ENCODE data around the gene SLC30A5.
"Not testable (repeated sequence)": the region's sequence is repeated elsewhere in the genome, so short reads cannot be mapped to it uniquely, and the experiment has no call there.

The SLC30A5 gene

DNA sequence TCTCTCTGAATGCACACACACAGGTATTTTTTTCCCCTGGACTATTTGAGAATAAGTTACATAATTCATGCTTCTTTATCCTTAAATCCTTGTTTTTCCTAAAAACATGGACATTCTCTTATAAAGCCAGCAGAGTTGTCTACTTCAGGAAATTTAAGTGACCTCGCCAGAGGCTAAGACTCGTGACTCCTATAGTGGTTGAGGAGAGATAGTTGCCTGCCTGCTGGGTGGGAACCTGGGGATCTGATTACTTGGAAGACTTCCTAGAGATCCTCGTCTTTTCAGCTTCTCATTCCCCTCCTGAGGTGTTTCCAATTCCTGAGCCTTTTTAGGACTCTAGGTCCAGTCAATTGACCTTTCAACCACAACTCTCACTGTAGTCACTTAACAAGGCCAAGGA, 5.5 kb downstream of the SLC30A5 start:
- H3K27me3 ChIP-seq (ENCODE audit: insufficient read depth, low read length, poor library complexity, severe bottlenecking), result no peaks in the 10 kb centered on the region
- TF ChIP-seq CTCF (conservative IDR thresholded peaks at IDR 0.05; ENCODE audit: low read length), result no peak
- no peak for TF ChIP-seq EZH2phosphoT487 (IDR thresholded peaks at IDR 0.05; ENCODE audit: borderline replicate concordance)
- peaks cover 44% of the 10 kb centered on the region for H3K79me2 ChIP-seq (ENCODE audit: insufficient read depth, low read length)
- H3K4me3 ChIP-seq (ENCODE audit: low read length, poor library complexity, severe bottlenecking), result no peak overlapping the region
- no peak overlapping the region for H3K9ac ChIP-seq (ENCODE audit: low read depth, low read length, poor library complexity, severe bottlenecking)
- no peaks in the 10 kb centered on the region for H3F3A ChIP-seq (ENCODE audit: low read depth)
- H3K9me3 ChIP-seq (ENCODE audit: insufficient read depth, low read depth, low read length), result no peaks in the 10 kb centered on the region
- H4K20me1 ChIP-seq (ENCODE audit: insufficient read depth, low read length, poor library complexity, severe bottlenecking), result peaks cover 15% of the 10 kb centered on the region
- peak overlapping the region; percentile 41 for H3K4me2 ChIP-seq (ENCODE audit: low read depth, low read length, poor library complexity, severe bottlenecking)
- H3K36me3 ChIP-seq (ENCODE audit: insufficient read depth, low read length), result peaks cover 6% of the 10 kb centered on the region; the same call in 1 of the 2 replicates
- no peak overlapping the region for H2AFZ ChIP-seq (ENCODE audit: low read length)
- H3K9me2 ChIP-seq (replicated peaks; ENCODE audit: low read depth, low read length), result no peaks in the 10 kb centered on the region
- H3K4me1 ChIP-seq (ENCODE audit: insufficient read depth, low read length, poor library complexity, severe bottlenecking), result peaks cover 22% of the 10 kb centered on the region

- H3K4me3 ChIP-seq (ENCODE audit: low read length, poor library complexity, severe bottlenecking), result no peak overlapping the region
- peaks cover 13% of the 10 kb centered on the region; the same call in 1 of the 2 replicates for H3K79me2 ChIP-seq (ENCODE audit: insufficient read depth, low read length)
- H2AFZ ChIP-seq (ENCODE audit: low read length), result no peak overlapping the region
- H3K9me2 ChIP-seq (replicated peaks; ENCODE audit: low read depth, low read length), result no peaks in the 10 kb centered on the region
- no peak for TF ChIP-seq CTCF (conservative IDR thresholded peaks at IDR 0.05; ENCODE audit: low read length)
- TF ChIP-seq EZH2phosphoT487 (IDR thresholded peaks at IDR 0.05; ENCODE audit: borderline replicate concordance), result no peak
- no peaks in the 10 kb centered on the region for H4K20me1 ChIP-seq (ENCODE audit: insufficient read depth, low read length, poor library complexity, severe bottlenecking)
- no peak overlapping the region for H3K4me2 ChIP-seq (ENCODE audit: low read depth, low read length, poor library complexity, severe bottlenecking)
- H3K27me3 ChIP-seq (ENCODE audit: insufficient read depth, low read length, poor library complexity, severe bottlenecking), result no peaks in the 10 kb centered on the region
- H3K9me3 ChIP-seq (ENCODE audit: insufficient read depth, low read depth, low read length), result no peaks in the 10 kb centered on the region
- no peak overlapping the region for H3K9ac ChIP-seq (ENCODE audit: low read depth, low read length, poor library complexity, severe bottlenecking)
- H3K4me1 ChIP-seq (ENCODE audit: insufficient read depth, low read length, poor library complexity, severe bottlenecking), result no peaks in the 10 kb centered on the region
- H3F3A ChIP-seq (ENCODE audit: low read depth), result no peaks in the 10 kb centered on the region
- peaks cover 18% of the 10 kb centered on the region; the same call in 1 of the 2 replicates for H3K36me3 ChIP-seq (ENCODE audit: insufficient read depth, low read length)
Measured at GRCh38 chr5:69103521-69103920, 9.7 kb downstream of the SLC30A5 start.

DNA sequence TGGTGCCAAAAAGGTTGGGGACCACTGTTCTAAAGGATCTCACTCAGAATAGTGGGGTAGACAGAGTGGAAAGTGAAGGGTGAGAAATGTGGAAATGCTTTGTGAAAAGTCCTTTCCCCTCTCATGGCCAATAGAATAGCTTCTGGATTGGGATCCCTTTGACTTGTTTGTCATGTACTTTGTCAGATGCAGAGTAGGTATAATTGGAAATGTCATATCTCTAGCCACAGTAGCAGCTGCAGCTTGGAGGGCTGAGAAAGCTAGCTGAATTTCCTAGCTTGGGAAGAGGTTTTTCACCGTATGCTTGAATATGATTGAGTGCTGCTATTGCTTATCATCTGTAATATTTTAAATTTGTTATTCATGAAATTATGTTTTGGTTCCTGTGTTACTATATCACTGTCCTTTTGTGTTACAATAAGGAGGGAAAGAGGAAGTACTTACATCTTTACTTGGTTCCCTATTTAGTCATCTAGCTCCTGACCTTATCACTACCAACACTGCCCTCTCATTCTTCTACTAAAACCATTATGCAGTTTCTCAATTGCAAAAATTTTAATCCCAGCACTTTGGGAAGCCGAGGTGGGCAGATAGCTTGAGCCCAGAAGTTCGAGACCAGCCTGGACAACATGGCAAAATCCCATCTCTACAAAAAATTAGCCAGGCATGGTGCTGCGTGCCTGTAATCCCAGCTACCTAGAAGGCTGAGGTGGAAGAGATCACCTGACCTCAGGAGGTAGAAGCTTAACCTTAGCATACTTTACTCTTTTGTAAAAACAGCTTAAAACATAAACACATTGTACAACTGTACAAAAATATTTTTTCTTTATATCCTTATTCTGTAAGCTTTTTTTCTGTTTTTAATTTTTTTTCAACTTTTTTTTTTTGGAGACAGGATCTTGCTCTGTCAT, 12.4 kb downstream of the SLC30A5 start:
- TF ChIP-seq CTCF (conservative IDR thresholded peaks at IDR 0.05; ENCODE audit: low read length) (no peak), EZH2phosphoT487 (IDR thresholded peaks at IDR 0.05; ENCODE audit: borderline replicate concordance) (no peak)
- H4K20me1 ChIP-seq (ENCODE audit: insufficient read depth, low read length, poor library complexity, severe bottlenecking), result no peaks in the 10 kb centered on the region
- no peaks in the 10 kb centered on the region for H3F3A ChIP-seq (ENCODE audit: low read depth)
- H3K4me1 ChIP-seq (ENCODE audit: insufficient read depth, low read length, poor library complexity, severe bottlenecking), result no peaks in the 10 kb centered on the region
- H3K4me3 ChIP-seq (ENCODE audit: low read length, poor library complexity, severe bottlenecking), result no peak overlapping the region
- no peaks in the 10 kb centered on the region for H3K9me2 ChIP-seq (replicated peaks; ENCODE audit: low read depth, low read length)
- no peaks in the 10 kb centered on the region for H3K79me2 ChIP-seq (ENCODE audit: insufficient read depth, low read length)
- H3K36me3 ChIP-seq (ENCODE audit: insufficient read depth, low read length), result peaks cover 39% of the 10 kb centered on the region; the same call in 1 of the 2 replicates
- no peak overlapping the region for H3K4me2 ChIP-seq (ENCODE audit: low read depth, low read length, poor library complexity, severe bottlenecking)
- H3K9ac ChIP-seq (ENCODE audit: low read depth, low read length, poor library complexity, severe bottlenecking), result no peak overlapping the region
- no peak overlapping the region for H2AFZ ChIP-seq (ENCODE audit: low read length)
- H3K27me3 ChIP-seq (ENCODE audit: insufficient read depth, low read length, poor library complexity, severe bottlenecking), result no peaks in the 10 kb centered on the region
- H3K9me3 ChIP-seq (ENCODE audit: insufficient read depth, low read depth, low read length), result no peaks in the 10 kb centered on the region

GRCh38 chr5:69108367-69108766, 14.6 kb downstream of the SLC30A5 start:
- H3K9me3 ChIP-seq (ENCODE audit: insufficient read depth, low read depth, low read length); H3K4me3 ChIP-seq (ENCODE audit: low read length, poor library complexity, severe bottlenecking); H3K9me2 ChIP-seq (replicated peaks; ENCODE audit: low read depth, low read length); H3F3A ChIP-seq (ENCODE audit: low read depth); H3K9ac ChIP-seq (ENCODE audit: low read depth, low read length, poor library complexity, severe bottlenecking); H3K4me1 ChIP-seq (ENCODE audit: insufficient read depth, low read length, poor library complexity, severe bottlenecking); H3K79me2 ChIP-seq (ENCODE audit: insufficient read depth, low read length); H3K4me2 ChIP-seq (ENCODE audit: low read depth, low read length, poor library complexity, severe bottlenecking); H2AFZ ChIP-seq (ENCODE audit: low read length); H4K20me1 ChIP-seq (ENCODE audit: insufficient read depth, low read length, poor library complexity, severe bottlenecking); H3K27me3 ChIP-seq (ENCODE audit: insufficient read depth, low read length, poor library complexity, severe bottlenecking): not testable (repeated sequence)
- peaks cover 46% of the 10 kb centered on the region; the same call in 1 of the 2 replicates for H3K36me3 ChIP-seq (ENCODE audit: insufficient read depth, low read length)

Data from Loucy (cell line).